Gastrocnemius medialis (tissue), 4 donors: ENCODE data around the gene HAL.

ENCODE experiments used
- POLR2A ChIP-seq, 2 donors: fragments of 450-650 bp; IDR thresholded peaks; one replicate each; pipeline ENCODE4 v1.6.1; 2017; ENCODE audit warnings: antibody characterized with exemption in 2 of 2, mild to moderate bottlenecking in 2 of 2, moderate library complexity in 2 of 2
- TF ChIP-seq, protein P1 (sequence below), 5 experiments: fragments of 450-650 bp in 3 of 5; fragments of 200-600 bp in 2 of 5; sonication (generic) in 2 of 5; IDR thresholded peaks in 4 of 5; conservative IDR thresholded peaks in 1 of 5; 1 replicate in 4 of 5; 2 replicates in 1 of 5; pipeline ENCODE4 v1.5.1; 2016 to 2019; ENCODE audit warnings: antibody characterized with exemption in 5 of 5, mild to moderate bottlenecking in 3 of 5, moderate library complexity in 3 of 5

DNA sequence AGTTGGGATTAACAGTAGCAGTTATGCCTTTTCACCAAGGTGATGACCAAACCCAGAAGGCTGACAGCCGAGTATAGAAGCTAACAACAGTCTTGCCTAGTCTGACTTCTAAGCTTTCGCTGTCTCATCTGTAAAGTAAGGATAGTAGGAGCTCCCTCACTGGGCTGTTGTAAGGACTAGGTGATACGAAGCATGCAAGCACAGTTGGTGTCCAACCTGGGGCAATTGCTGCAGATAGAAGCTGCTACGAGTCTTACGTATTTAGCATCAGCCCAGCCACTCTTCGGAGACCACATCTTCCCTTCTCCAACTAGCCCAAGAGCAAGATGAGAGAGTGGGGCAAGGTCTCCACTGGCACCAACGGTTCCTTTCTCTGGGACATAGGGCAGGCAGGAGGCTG lies 6.0 kb downstream of the HAL start:
- TF ChIP-seq, protein P1, sequence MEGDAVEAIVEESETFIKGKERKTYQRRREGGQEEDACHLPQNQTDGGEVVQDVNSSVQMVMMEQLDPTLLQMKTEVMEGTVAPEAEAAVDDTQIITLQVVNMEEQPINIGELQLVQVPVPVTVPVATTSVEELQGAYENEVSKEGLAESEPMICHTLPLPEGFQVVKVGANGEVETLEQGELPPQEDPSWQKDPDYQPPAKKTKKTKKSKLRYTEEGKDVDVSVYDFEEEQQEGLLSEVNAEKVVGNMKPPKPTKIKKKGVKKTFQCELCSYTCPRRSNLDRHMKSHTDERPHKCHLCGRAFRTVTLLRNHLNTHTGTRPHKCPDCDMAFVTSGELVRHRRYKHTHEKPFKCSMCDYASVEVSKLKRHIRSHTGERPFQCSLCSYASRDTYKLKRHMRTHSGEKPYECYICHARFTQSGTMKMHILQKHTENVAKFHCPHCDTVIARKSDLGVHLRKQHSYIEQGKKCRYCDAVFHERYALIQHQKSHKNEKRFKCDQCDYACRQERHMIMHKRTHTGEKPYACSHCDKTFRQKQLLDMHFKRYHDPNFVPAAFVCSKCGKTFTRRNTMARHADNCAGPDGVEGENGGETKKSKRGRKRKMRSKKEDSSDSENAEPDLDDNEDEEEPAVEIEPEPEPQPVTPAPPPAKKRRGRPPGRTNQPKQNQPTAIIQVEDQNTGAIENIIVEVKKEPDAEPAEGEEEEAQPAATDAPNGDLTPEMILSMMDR (IDR thresholded peaks at IDR 0.05 in 4 of 5, conservative IDR thresholded peaks at IDR 0.05 in 1 of 5): no peak
- no peak for TF ChIP-seq POLR2A (IDR thresholded peaks at IDR 0.05)
